Bronchial smooth muscle cell (primary cell): ENCODE measurements around the gene ASPHD2. TPM values are rescaled to one million over a fixed set of nuclear protein-coding genes. Genes with fewer than 3 reads are reported as not detected.

Experiments
- total RNA-seq: library from RNA; depleted of rRNA; stranded (reverse); fragments of >200 nt; gene quantifications from 2 replicates; pipeline ENCODE4 v1.2.1, GENCODE V29; 2014

Gene ASPHD2
- total RNA-seq: 0.79 and 1.2 TPM in 2 replicates

GRCh38 chr22:26428515-26429457 lies at the start of gene ASPHD2:
Gene ASPHD2 (plus strand): TSS chr22:26429260. CDS start chr22:26433616, 4,356 bp downstream.

GRCh38 chr22:26483439-26484359 lies 54.6 kb downstream of the ASPHD2 start, which contains the start of the genes HPS4 and SRRD:
Gene HPS4 (minus strand): TSS chr22:26483783. CDS start chr22:26481762, 2,021 bp downstream.
Gene SRRD (plus strand): TSS chr22:26483877. CDS start chr22:26483891, 14 bp downstream.

Other genes starting within 250 kb of the ASPHD2 start
- 22.9 and 29.4 TPM in 2 replicates for gene HPS4, start 54.5 kb downstream of the ASPHD2 start, total RNA-seq
- 5.4 and 14.2 TPM in 2 replicates for gene SRRD, start 54.6 kb downstream of the ASPHD2 start, total RNA-seq
- 30.9 and 51.4 TPM in 2 replicates for gene TFIP11, start 83.2 kb downstream of the ASPHD2 start, total RNA-seq
- 7.4 and 16.2 TPM in 2 replicates for gene TPST2, start 160.9 kb downstream of the ASPHD2 start, total RNA-seq
- gene CRYBB1, start 188.8 kb downstream of the ASPHD2 start, total RNA-seq: not detected in 2 replicates
- gene CRYBA4, start 192.7 kb downstream of the ASPHD2 start, total RNA-seq: not detected in 2 replicates
- 1.4 and 3.5 TPM in 2 replicates for gene MIAT, start 228.3 kb downstream of the ASPHD2 start, total RNA-seq